SK-N-MC (cell line): Measurements from ENCODE around the gene NEK7.

Experiments used
- EZH2 ChIP-seq: fragments of 200-600 bp; sonication (generic); IDR thresholded peaks from one replicate; pipeline ENCODE4 v1.6.1; 2017; ENCODE audit warnings: antibody characterized with exemption
- POLR2AphosphoS5 ChIP-seq: IDR thresholded peaks from 2 replicates; pipeline ENCODE4 v1.6.1; 2012; ENCODE audit warnings: mild to moderate bottlenecking, low read depth, low read length, borderline replicate concordance

DNA sequence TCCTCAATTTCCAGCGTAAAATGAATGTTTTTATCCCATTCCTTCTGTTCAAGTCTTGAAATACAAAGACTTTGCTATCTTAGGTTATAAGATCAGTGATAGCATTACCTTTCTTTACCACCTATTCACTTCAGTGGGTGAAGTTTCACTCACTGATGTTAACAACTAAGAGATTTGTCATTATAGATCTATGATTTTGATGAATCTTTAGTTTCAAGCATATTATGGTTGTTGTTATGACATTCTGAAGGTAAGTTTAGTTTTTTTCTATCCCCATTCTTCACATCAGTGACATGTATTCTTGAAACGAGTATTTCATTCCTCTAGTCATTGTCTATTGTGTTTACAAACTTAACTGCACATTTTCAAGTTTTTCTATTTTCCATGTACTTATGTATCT lies 201.1 kb downstream of the NEK7 start:
- TF ChIP-seq EZH2 (no peak), POLR2AphosphoS5 (no peak)
